HepG2 (cell line): Measurements from ENCODE around the gene ZBTB7C. TPM values are rescaled to one million over a fixed set of nuclear protein-coding genes. Genes with fewer than 3 reads are reported as not detected.

Experiments used
- ATAC-seq: fragments of 200-7000 bp; cut with Tn5 transposase; 3 replicates; pipeline ENCODE4 v1.9.1; 2020; ENCODE audit warnings: mild to moderate bottlenecking, moderate library complexity
- BruUV-seq: library from RNA; stranded (reverse); fragments of 400-500 nt; replicated peaks from 2 replicates; lab custom pipeline; 2021; lab: Mats Ljungman, UMichigan
- CTCF ChIA-PET: fragments of 300-600 bp; formaldehyde crosslinking; extraction: SDS; loops from one replicate; lab custom pipeline; 2021; ENCODE audit warnings: low total read pairs, inconsistent platforms, low intra/inter-chr PET ratio; lab: Yijun Ruan, JAX
- POLR2A ChIA-PET: fragments of 350-600 bp; sonication (Branson Sonifier 250); formaldehyde crosslinking; loops from one replicate; lab custom pipeline; 2020; ENCODE audit warnings: antibody characterized with exemption, inconsistent platforms; lab: Yijun Ruan, JAX
- DNase-seq: peaks from one replicate; pipeline ENCODE4 v3.0.0-alpha.2; 2015; ENCODE audit warnings: low spot score
- FAIRE-seq: peaks from 3 replicates; lab custom pipeline; 2011; peaks lifted over from hg19 to GRCh38; lab: Jason Lieb, UNC
- H2AFZ ChIP-seq: one replicate; pipeline ENCODE4 v1.6.1; 2011; ENCODE audit warnings: low read length, inconsistent platforms
- H3K27ac ChIP-seq: fragments of 300-600 bp; 3 replicates; pipeline ENCODE4 v1.8.0; 2011; ENCODE audit warnings: mixed run types, mild to moderate bottlenecking, mixed read lengths, low read length, inconsistent platforms; ENCODE audit not compliant: insufficient read depth; ENCODE audit errors: extremely low read length
- H3K27me3 ChIP-seq, 2 experiments: fragments of 200-600 bp in 1 of 2; 2 replicates in 1 of 2; 3 replicates in 1 of 2; pipeline versions ENCODE4 v1.6.0 to v1.8.0; 2011; ENCODE audit warnings: low read length in 2 of 2, mild to moderate bottlenecking in 2 of 2, moderate library complexity in 2 of 2, inconsistent platforms in 1 of 2; ENCODE audit not compliant: insufficient read depth in 2 of 2, control insufficient read depth in 1 of 2
- H3K36me3 ChIP-seq, 2 experiments: fragments of 200-600 bp in 1 of 2; replicated peaks in 1 of 2; 2 replicates in 1 of 2; 3 replicates in 1 of 2; pipeline versions ENCODE4 v1.5.1 to v1.8.0; 2011; ENCODE audit warnings: low read length in 2 of 2, inconsistent platforms in 1 of 2; ENCODE audit not compliant: insufficient read depth in 2 of 2, control insufficient read depth in 1 of 2
- H3K4me1 ChIP-seq: 2 replicates; pipeline ENCODE4 v1.5.1; 2012; ENCODE audit warnings: low read length, inconsistent platforms; ENCODE audit not compliant: insufficient read depth
- H3K4me2 ChIP-seq: 2 replicates; pipeline ENCODE4 v1.6.0; 2011; ENCODE audit warnings: low read depth, low read length, inconsistent platforms
- H3K4me3 ChIP-seq, 3 experiments: fragments of 200-600 bp in 1 of 3; sonication (generic), shearing (Covaris generic) in 1 of 3; replicated peaks in 1 of 3; 2 replicates each; pipeline ENCODE4 v1.5.1; 2011 to 2016; ENCODE audit warnings: low read length in 3 of 3, inconsistent platforms in 2 of 3, low read depth in 2 of 3, mild to moderate bottlenecking in 2 of 3, control low read depth in 1 of 3, mixed read lengths in 1 of 3; ENCODE audit not compliant: insufficient read depth in 1 of 3
- H3K79me2 ChIP-seq: one replicate; pipeline ENCODE4 v1.6.1; 2011; ENCODE audit warnings: low read length, inconsistent platforms; ENCODE audit not compliant: insufficient read depth
- H3K9ac ChIP-seq: 2 replicates; pipeline ENCODE4 v1.6.0; 2011; ENCODE audit warnings: mild to moderate bottlenecking, low read depth, low read length, inconsistent platforms; ENCODE audit not compliant: insufficient read depth
- H3K9me3 ChIP-seq: 2 replicates; pipeline ENCODE4 v1.5.1; 2012; ENCODE audit warnings: mild to moderate bottlenecking, low read length
- H4K20me1 ChIP-seq: 2 replicates; pipeline ENCODE4 v1.6.0; 2011; ENCODE audit warnings: inconsistent platforms, mild to moderate bottlenecking, low read length, moderate library complexity; ENCODE audit not compliant: insufficient read depth
- AGO2 ChIP-seq: fragments of 200-400 bp; formaldehyde crosslinking; optimal IDR thresholded peaks from 2 replicates; pipeline ENCODE3; 2017; ENCODE audit warnings: mild to moderate bottlenecking, low read depth, low read length, moderate library complexity
- ESRRA ChIP-seq: sonication (generic); formaldehyde crosslinking; IDR thresholded peaks from 2 replicates; pipeline ENCODE4 v1.5.1; 2020; ENCODE audit warnings: mild to moderate bottlenecking, low read depth, missing genetic modification reagents
- ETV5 ChIP-seq: IDR thresholded peaks from 2 replicates; pipeline ENCODE4 v1.6.1; 2018; ENCODE audit warnings: missing biosample characterization, missing genetic modification reagents, inconsistent platforms, borderline replicate concordance
- MAFK ChIP-seq, 2 experiments: IDR thresholded peaks in 1 of 2; conservative IDR thresholded peaks in 1 of 2; 2 replicates each; pipeline ENCODE4 v1.6.1; 2011; ENCODE audit warnings: improper control_type of control experiment in 2 of 2, low read length in 2 of 2
- NR0B2 ChIP-seq: sonication (generic); formaldehyde crosslinking; IDR thresholded peaks from 2 replicates; pipeline ENCODE4 v1.4.0; 2020; ENCODE audit warnings: mild to moderate bottlenecking, missing genetic modification reagents
- PAXIP1 ChIP-seq: sonication (generic); formaldehyde crosslinking; conservative IDR thresholded peaks from 2 replicates; pipeline ENCODE4 v1.4.0; 2020; ENCODE audit warnings: mild to moderate bottlenecking, missing genetic modification reagents, moderate library complexity
- RBAK ChIP-seq: sonication (generic); formaldehyde crosslinking; IDR thresholded peaks from 2 replicates; pipeline ENCODE4 v1.5.1; 2020; ENCODE audit warnings: mild to moderate bottlenecking, missing genetic modification reagents
- WGBS: methylation state at CpG from one replicate; pipeline ENCODE4 v1.1.6; 2017; ENCODE audit warnings: low lambda C conversion rate; 5-methylcytosine and 5-hydroxymethylcytosine counted together
- in situ Hi-C: cut with HindIII; loops from 2 replicates; pipeline ENCODE4 v1.10.0; 2017; ENCODE audit warnings: low pct_unique_long_range_greater_than_20kb; ENCODE audit not compliant: extremely low pct_ligation_motif_present
- intact Hi-C: fragments of 100-400 bp; cut with micrococcal nuclease; formaldehyde crosslinking; loops from one replicate; pipeline ENCODE4 v1.10.0; 2022; ENCODE audit not compliant: unreplicated experiment
- polyA plus RNA-seq, 8 experiments: library from polyadenylated mRNA; depleted of rRNA in 3 of 8; stranded (reverse) in 7 of 8; unstranded in 1 of 8; fragments of >200 nt; fragmentation: Illumina TruSeq in 4 of 8; extraction: Trizol in 4 of 8; gene quantifications; 2 replicates each; pipeline versions ENCODE4 v1.2.1 to v1.2.3, GENCODE V29; 2011 to 2016; ENCODE audit warnings: low read depth in 4 of 8, missing spikeins in 1 of 8, mixed read lengths in 1 of 8; ENCODE audit not compliant: insufficient read depth in 1 of 8
- total RNA-seq, 5 experiments: library from RNA; depleted of rRNA; stranded (reverse); fragments of >200 nt; fragmentation: Illumina TruSeq; extraction: Trizol; gene quantifications; 2 replicates each; pipeline ENCODE4 v1.2.3, GENCODE V29; 2016; ENCODE audit warnings: low read depth in 1 of 5
- TF ChIP-seq, protein P1 (sequence below): sonication (generic); formaldehyde crosslinking; IDR thresholded peaks from 2 replicates; pipeline ENCODE4 v1.8.0; 2022; ENCODE audit warnings: missing genetic modification reagents, mild to moderate bottlenecking, moderate library complexity, borderline replicate concordance
- TF ChIP-seq, protein P2 (sequence below): sonication (generic); formaldehyde crosslinking; IDR thresholded peaks from 2 replicates; pipeline ENCODE4 v1.8.0; 2022; ENCODE audit warnings: mild to moderate bottlenecking, missing genetic modification reagents, borderline replicate concordance
- TF ChIP-seq, protein P3 (sequence below): sonication (generic); formaldehyde crosslinking; IDR thresholded peaks from 2 replicates; pipeline ENCODE4 v1.4.0; 2020; ENCODE audit warnings: missing genetic modification reagents

ZBTB7C gene
- total and polyA plus RNA-seq, 2 of the 13 experiments (the other 11 are each of a cell fraction or from before 2014, with no cell fraction given): 0.01 to 0.04 TPM

- TF ChIP-seq MAFK (conservative IDR thresholded peaks at IDR 0.05 in 1 of 2, IDR thresholded peaks at IDR 0.05 in 1 of 2; ENCODE audit: low read length in 2 of 2): no peak
Observed at GRCh38 chr18:48161191-48161910, 247.8 kb downstream of the ZBTB7C start (continued).

DNA sequence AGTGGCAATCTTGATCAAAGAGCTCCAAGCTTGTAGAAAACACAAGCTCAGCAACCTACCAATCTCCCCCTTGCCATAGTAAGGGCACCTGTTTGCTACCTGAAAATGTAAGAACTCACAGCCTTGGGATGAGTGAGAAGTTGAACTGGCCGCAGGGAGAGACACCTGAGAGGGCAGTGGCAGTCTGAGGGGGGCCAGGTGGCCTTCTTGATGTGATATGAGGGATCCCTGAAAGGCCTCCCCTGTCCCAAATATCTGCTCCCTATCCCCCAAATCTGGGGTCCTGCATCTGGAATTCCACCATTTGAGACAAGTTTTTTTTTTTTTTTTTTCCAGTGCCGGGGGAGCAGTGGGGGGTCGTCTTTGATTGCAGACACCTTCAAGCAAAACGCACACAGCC is 248.6 kb downstream of the ZBTB7C start:
- in situ Hi-C loops: no loop called here
- CTCF ChIA-PET: no interaction called here
- TF ChIP-seq NR0B2 (no peak), RBAK (no peak), AGO2 (no peak), PAXIP1 (CRISPR knock-in tag) (no peak), ESRRA (CRISPR knock-in tag) (no peak), ETV5 (CRISPR knock-in tag) (no peak)
- TF ChIP-seq, protein P1, sequence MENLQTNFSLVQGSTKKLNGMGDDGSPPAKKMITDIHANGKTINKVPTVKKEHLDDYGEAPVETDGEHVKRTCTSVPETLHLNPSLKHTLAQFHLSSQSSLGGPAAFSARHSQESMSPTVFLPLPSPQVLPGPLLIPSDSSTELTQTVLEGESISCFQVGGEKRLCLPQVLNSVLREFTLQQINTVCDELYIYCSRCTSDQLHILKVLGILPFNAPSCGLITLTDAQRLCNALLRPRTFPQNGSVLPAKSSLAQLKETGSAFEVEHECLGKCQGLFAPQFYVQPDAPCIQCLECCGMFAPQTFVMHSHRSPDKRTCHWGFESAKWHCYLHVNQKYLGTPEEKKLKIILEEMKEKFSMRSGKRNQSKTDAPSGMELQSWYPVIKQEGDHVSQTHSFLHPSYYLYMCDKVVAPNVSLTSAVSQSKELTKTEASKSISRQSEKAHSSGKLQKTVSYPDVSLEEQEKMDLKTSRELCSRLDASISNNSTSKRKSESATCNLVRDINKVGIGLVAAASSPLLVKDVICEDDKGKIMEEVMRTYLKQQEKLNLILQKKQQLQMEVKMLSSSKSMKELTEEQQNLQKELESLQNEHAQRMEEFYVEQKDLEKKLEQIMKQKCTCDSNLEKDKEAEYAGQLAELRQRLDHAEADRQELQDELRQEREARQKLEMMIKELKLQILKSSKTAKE (CRISPR knock-in tag): no peak
- TF ChIP-seq, protein P2, sequence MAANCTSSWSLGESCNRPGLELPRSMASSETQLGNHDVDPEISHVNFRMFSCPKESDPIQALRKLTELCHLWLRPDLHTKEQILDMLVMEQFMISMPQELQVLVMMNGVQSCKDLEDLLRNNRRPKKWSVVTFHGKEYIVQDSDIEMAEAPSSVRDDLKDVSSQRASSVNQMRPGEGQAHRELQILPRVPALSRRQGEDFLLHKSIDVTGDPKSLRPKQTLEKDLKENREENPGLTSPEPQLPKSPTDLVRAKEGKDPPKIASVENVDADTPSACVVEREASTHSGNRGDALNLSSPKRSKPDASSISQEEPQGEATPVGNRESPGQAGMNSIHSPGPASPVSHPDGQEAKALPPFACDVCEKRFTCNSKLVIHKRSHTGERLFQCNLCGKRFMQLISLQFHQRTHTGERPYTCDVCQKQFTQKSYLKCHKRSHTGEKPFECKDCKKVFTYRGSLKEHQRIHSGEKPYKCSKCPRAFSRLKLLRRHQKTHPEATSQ (CRISPR knock-in tag): no peak
- TF ChIP-seq, protein P3, sequence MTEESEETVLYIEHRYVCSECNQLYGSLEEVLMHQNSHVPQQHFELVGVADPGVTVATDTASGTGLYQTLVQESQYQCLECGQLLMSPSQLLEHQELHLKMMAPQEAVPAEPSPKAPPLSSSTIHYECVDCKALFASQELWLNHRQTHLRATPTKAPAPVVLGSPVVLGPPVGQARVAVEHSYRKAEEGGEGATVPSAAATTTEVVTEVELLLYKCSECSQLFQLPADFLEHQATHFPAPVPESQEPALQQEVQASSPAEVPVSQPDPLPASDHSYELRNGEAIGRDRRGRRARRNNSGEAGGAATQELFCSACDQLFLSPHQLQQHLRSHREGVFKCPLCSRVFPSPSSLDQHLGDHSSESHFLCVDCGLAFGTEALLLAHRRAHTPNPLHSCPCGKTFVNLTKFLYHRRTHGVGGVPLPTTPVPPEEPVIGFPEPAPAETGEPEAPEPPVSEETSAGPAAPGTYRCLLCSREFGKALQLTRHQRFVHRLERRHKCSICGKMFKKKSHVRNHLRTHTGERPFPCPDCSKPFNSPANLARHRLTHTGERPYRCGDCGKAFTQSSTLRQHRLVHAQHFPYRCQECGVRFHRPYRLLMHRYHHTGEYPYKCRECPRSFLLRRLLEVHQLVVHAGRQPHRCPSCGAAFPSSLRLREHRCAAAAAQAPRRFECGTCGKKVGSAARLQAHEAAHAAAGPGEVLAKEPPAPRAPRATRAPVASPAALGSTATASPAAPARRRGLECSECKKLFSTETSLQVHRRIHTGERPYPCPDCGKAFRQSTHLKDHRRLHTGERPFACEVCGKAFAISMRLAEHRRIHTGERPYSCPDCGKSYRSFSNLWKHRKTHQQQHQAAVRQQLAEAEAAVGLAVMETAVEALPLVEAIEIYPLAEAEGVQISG (CRISPR knock-in tag): no peak

More for the DNA sequence above, 248.6 kb downstream of the ZBTB7C start:
- POLR2A ChIA-PET: interaction anchor here (0.6 kb wide), 1 partner anchor 9 kb away, joined by 4 read pairs; no protein-coding TSS in a partner anchor
- no peak overlapping the region for H3K9ac ChIP-seq
- no peak for ATAC-seq
- peaks cover 0 to 18% of the 10 kb centered on the region in 2 experiments; a peak in 1 of 5 replicates for H3K27me3 ChIP-seq
- H4K20me1 ChIP-seq: no peaks in the 10 kb centered on the region
- no peaks in the 10 kb centered on the region for H3K9me3 ChIP-seq
- H3K4me2 ChIP-seq: no peak overlapping the region; the same call in 1 of the 2 replicates
- no peak overlapping the region for H3K27ac ChIP-seq
- H3K4me3 ChIP-seq: no peak overlapping the region; a peak in 1 of 6 replicates
- H2AFZ ChIP-seq: no peak overlapping the region
- H3K4me1 ChIP-seq: peaks cover 52% of the 10 kb centered on the region
- FAIRE-seq: no peak
- DNase-seq: no peak
- intact Hi-C loops: no loop called here
- no peaks in the 10 kb centered on the region for H3K79me2 ChIP-seq
- WGBS: 53% methylated on average over 4 of the region's 4 CpGs
- no TSS peak for BruUV-seq
- no peaks in the 10 kb centered on the region for H3K36me3 ChIP-seq
